Astrocyte (in vitro differentiated cells and primary cell): ENCODE data around the gene RNFT2. TPM values are rescaled to one million over a fixed set of nuclear protein-coding genes. Genes with fewer than 3 reads are reported as not detected.

Experiments used
- DNase-seq: peaks from one replicate; pipeline ENCODE4 v3.0.0-alpha.2; 2010; ENCODE audit warnings: low read depth
- FAIRE-seq: peaks from 2 replicates; lab custom pipeline; 2011; peaks lifted over from hg19 to GRCh38; lab: Jason Lieb, UNC
- H2AFZ ChIP-seq: 2 replicates; pipeline ENCODE4 v1.6.0; 2012; ENCODE audit warnings: low read depth, low read length, inconsistent platforms
- H3K27ac ChIP-seq: 2 replicates; pipeline ENCODE4 v1.5.1; 2011; ENCODE audit warnings: low read depth, low read length, inconsistent platforms
- H3K27me3 ChIP-seq: 2 replicates; pipeline ENCODE4 v1.6.0; 2011; ENCODE audit warnings: low read length, inconsistent platforms; ENCODE audit not compliant: insufficient read depth
- H3K36me3 ChIP-seq: 2 replicates; pipeline ENCODE4 v1.5.1; 2011; ENCODE audit warnings: low read length, inconsistent platforms; ENCODE audit not compliant: insufficient read depth
- H3K4me1 ChIP-seq: 2 replicates; pipeline ENCODE4 v1.5.1; 2011; ENCODE audit warnings: low read length, inconsistent platforms; ENCODE audit not compliant: insufficient read depth
- H3K4me2 ChIP-seq: 2 replicates; pipeline ENCODE4 v1.6.0; 2012; ENCODE audit warnings: low read length, inconsistent platforms
- H3K4me3 ChIP-seq: 2 replicates; pipeline ENCODE4 v1.5.1; 2011; ENCODE audit warnings: low read depth, mild to moderate bottlenecking, low read length, inconsistent platforms; ENCODE audit not compliant: insufficient read depth
- H3K79me2 ChIP-seq: 2 replicates; pipeline ENCODE4 v1.6.0; 2012; ENCODE audit warnings: mild to moderate bottlenecking, low read length, inconsistent platforms; ENCODE audit not compliant: insufficient read depth
- H3K9ac ChIP-seq: 2 replicates; pipeline ENCODE4 v1.6.0; 2012; ENCODE audit warnings: mild to moderate bottlenecking, low read length, inconsistent platforms
- H3K9me3 ChIP-seq: 2 replicates; pipeline ENCODE4 v1.5.1; 2012; ENCODE audit warnings: low read depth, mild to moderate bottlenecking, low read length, inconsistent platforms; ENCODE audit not compliant: insufficient read depth
- H4K20me1 ChIP-seq: 2 replicates; pipeline ENCODE4 v1.6.0; 2012; ENCODE audit warnings: low read length, inconsistent platforms; ENCODE audit not compliant: insufficient read depth
- H3K27ac Mint-ChIP-seq: one replicate; pipeline ENCODE4 v1.8.0; 2021; ENCODE audit warnings: mild to moderate bottlenecking, mixed read lengths; ENCODE audit not compliant: unreplicated experiment
- H3K27me3 Mint-ChIP-seq: one replicate; pipeline ENCODE4 v1.8.0; 2021; ENCODE audit warnings: low read depth, mixed read lengths; ENCODE audit not compliant: unreplicated experiment
- H3K36me3 Mint-ChIP-seq: one replicate; pipeline ENCODE4 v1.8.0; 2021; ENCODE audit warnings: low read depth, mixed read lengths; ENCODE audit not compliant: unreplicated experiment
- H3K4me1 Mint-ChIP-seq: one replicate; pipeline ENCODE4 v1.8.0; 2021; ENCODE audit warnings: low read depth, mixed read lengths; ENCODE audit not compliant: unreplicated experiment
- H3K4me3 Mint-ChIP-seq: one replicate; pipeline ENCODE4 v1.8.0; 2021; ENCODE audit warnings: mild to moderate bottlenecking, moderate library complexity, mixed read lengths; ENCODE audit not compliant: unreplicated experiment
- H3K9me3 Mint-ChIP-seq: one replicate; pipeline ENCODE4 v1.8.0; 2021; ENCODE audit warnings: mild to moderate bottlenecking, mixed read lengths; ENCODE audit not compliant: unreplicated experiment
- EZH2 ChIP-seq: IDR thresholded peaks from 2 replicates; pipeline ENCODE4 v1.6.1; 2012; ENCODE audit warnings: mild to moderate bottlenecking, low read length, inconsistent platforms; ENCODE audit not compliant: insufficient read depth
- total RNA-seq: library from RNA; stranded (reverse); gene quantifications from 2 replicates; pipeline ENCODE4 v1.2.1, GENCODE V29; 2021
- TF ChIP-seq, protein P1 (sequence below): IDR thresholded peaks from 2 replicates; pipeline ENCODE4 v1.5.1; 2011; ENCODE audit warnings: low read depth, mild to moderate bottlenecking, inconsistent platforms, low read length, moderate library complexity; ENCODE audit not compliant: insufficient read depth

RNFT2 gene
- total RNA-seq, 1 donor from 2014 or later, result 8.9 TPM

DNA sequence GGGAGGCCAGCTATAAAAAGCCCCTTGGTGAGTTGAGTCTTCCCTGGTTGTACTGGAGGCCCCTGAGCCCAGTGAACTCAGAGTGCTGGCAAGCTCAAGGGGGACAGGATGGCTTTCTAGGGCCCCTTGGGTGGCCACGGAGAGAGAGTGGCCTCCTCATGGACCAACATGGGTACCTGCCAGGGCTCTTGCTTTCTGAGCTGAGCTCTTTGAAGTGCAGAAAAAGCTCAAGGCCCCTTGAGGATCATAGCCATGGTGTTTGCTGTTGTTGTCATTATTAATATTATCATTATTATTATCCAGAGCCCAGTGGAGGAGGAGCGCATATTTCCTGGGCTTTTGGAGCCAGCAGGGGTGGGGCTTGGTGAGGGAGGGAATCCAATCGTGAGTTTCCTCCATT lies 6.7 kb downstream of the RNFT2 start:
- Histone ChIP-seq H3K4me3 (no peak overlapping the region), H3K9me3 (no peaks in the 10 kb centered on the region), H3K27me3 (no peaks in the 10 kb centered on the region), H2AFZ (no peak overlapping the region), H3K4me2 (no peak overlapping the region), H3K4me1 (no peaks in the 10 kb centered on the region), H3K9ac (no peak overlapping the region), H4K20me1 (no peaks in the 10 kb centered on the region), H3K36me3 (no peaks in the 10 kb centered on the region), H3K27ac (no peak overlapping the region), H3K79me2 (no peaks in the 10 kb centered on the region)
- H3K4me3 Mint-ChIP-seq, result no peak overlapping the region
- FAIRE-seq (no peak), DNase-seq (no peak)
- H3K36me3 Mint-ChIP-seq, result peaks cover 2% of the 10 kb centered on the region
- no peaks in the 10 kb centered on the region for H3K27me3 Mint-ChIP-seq
- H3K4me1 Mint-ChIP-seq, result no peaks in the 10 kb centered on the region
- no peaks in the 10 kb centered on the region for H3K9me3 Mint-ChIP-seq
- TF ChIP-seq, protein P1, sequence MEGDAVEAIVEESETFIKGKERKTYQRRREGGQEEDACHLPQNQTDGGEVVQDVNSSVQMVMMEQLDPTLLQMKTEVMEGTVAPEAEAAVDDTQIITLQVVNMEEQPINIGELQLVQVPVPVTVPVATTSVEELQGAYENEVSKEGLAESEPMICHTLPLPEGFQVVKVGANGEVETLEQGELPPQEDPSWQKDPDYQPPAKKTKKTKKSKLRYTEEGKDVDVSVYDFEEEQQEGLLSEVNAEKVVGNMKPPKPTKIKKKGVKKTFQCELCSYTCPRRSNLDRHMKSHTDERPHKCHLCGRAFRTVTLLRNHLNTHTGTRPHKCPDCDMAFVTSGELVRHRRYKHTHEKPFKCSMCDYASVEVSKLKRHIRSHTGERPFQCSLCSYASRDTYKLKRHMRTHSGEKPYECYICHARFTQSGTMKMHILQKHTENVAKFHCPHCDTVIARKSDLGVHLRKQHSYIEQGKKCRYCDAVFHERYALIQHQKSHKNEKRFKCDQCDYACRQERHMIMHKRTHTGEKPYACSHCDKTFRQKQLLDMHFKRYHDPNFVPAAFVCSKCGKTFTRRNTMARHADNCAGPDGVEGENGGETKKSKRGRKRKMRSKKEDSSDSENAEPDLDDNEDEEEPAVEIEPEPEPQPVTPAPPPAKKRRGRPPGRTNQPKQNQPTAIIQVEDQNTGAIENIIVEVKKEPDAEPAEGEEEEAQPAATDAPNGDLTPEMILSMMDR, result no peak
- TF ChIP-seq EZH2, result no peak
- H3K27ac Mint-ChIP-seq, result no peak overlapping the region

GRCh38 chr12:116745554-116745953 lies 7.4 kb downstream of the RNFT2 start:
- H3K27ac Mint-ChIP-seq, result no peak overlapping the region
- Histone ChIP-seq H3K4me1 (no peaks in the 10 kb centered on the region), H3K27me3 (no peaks in the 10 kb centered on the region), H3K9me3 (no peaks in the 10 kb centered on the region), H3K27ac (no peak overlapping the region), H3K9ac (no peak overlapping the region), H3K4me3 (no peak overlapping the region), H3K79me2 (no peaks in the 10 kb centered on the region), H3K36me3 (no peaks in the 10 kb centered on the region), H3K4me2 (no peak overlapping the region), H2AFZ (no peak overlapping the region), H4K20me1 (no peaks in the 10 kb centered on the region)
- FAIRE-seq (no peak), DNase-seq (no peak)
- H3K27me3 Mint-ChIP-seq, result no peaks in the 10 kb centered on the region
- TF ChIP-seq, protein P1, result no peak
- TF ChIP-seq EZH2, result no peak
- peaks cover 2% of the 10 kb centered on the region for H3K36me3 Mint-ChIP-seq
- H3K9me3 Mint-ChIP-seq, result no peaks in the 10 kb centered on the region
- H3K4me3 Mint-ChIP-seq, result no peak overlapping the region
- H3K4me1 Mint-ChIP-seq, result no peaks in the 10 kb centered on the region

- Histone ChIP-seq H3K79me2 (no peaks in the 10 kb centered on the region), H3K4me2 (no peak overlapping the region), H3K9me3 (no peaks in the 10 kb centered on the region), H4K20me1 (no peaks in the 10 kb centered on the region), H3K27me3 (no peaks in the 10 kb centered on the region), H3K4me3 (no peak overlapping the region), H3K27ac (no peak overlapping the region), H2AFZ (no peak overlapping the region), H3K36me3 (no peaks in the 10 kb centered on the region), H3K9ac (no peak overlapping the region), H3K4me1 (no peaks in the 10 kb centered on the region)
- no peak for TF ChIP-seq EZH2
- TF ChIP-seq, protein P1, result no peak
- no peak overlapping the region for H3K27ac Mint-ChIP-seq
- H3K36me3 Mint-ChIP-seq, result peaks cover 3% of the 10 kb centered on the region
- DNase-seq, result no peak
- no peaks in the 10 kb centered on the region for H3K4me1 Mint-ChIP-seq
- no peak for FAIRE-seq
- no peaks in the 10 kb centered on the region for H3K9me3 Mint-ChIP-seq
- no peak overlapping the region for H3K4me3 Mint-ChIP-seq
- no peaks in the 10 kb centered on the region for H3K27me3 Mint-ChIP-seq
Measured at GRCh38 chr12:116749884-116750283, 11.8 kb downstream of the RNFT2 start.
